Astrocyte (in vitro differentiated cells and primary cell): Measurements from ENCODE around the gene DTNB.

Experiments
- EZH2 ChIP-seq: IDR thresholded peaks from 2 replicates; pipeline ENCODE4 v1.6.1; 2012; ENCODE audit warnings: mild to moderate bottlenecking, low read length, inconsistent platforms; ENCODE audit not compliant: insufficient read depth
- TF ChIP-seq, protein P1 (sequence below): IDR thresholded peaks from 2 replicates; pipeline ENCODE4 v1.5.1; 2011; ENCODE audit warnings: low read depth, mild to moderate bottlenecking, inconsistent platforms, low read length, moderate library complexity; ENCODE audit not compliant: insufficient read depth

DNA sequence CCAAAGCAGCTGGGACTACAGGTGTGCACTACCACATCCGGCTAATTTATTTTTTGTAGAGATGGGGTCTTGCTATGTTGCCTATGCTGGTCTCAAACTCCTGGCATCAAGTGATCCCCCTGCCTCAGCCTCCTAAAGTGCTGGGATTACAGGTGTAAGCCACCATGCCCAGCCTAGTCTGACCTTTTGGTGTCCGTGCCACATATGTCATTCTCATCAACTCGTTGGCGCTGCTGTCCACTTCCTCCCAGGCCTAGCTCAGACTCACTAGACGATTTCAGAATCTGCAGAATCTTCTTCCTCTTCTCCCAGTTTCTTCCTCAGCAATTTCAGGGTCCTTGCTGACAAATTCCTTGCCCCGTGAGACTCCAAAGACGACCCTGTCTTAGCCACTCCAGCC lies 291.9 kb downstream of the DTNB start:
- TF ChIP-seq EZH2: no peak
- TF ChIP-seq, protein P1, sequence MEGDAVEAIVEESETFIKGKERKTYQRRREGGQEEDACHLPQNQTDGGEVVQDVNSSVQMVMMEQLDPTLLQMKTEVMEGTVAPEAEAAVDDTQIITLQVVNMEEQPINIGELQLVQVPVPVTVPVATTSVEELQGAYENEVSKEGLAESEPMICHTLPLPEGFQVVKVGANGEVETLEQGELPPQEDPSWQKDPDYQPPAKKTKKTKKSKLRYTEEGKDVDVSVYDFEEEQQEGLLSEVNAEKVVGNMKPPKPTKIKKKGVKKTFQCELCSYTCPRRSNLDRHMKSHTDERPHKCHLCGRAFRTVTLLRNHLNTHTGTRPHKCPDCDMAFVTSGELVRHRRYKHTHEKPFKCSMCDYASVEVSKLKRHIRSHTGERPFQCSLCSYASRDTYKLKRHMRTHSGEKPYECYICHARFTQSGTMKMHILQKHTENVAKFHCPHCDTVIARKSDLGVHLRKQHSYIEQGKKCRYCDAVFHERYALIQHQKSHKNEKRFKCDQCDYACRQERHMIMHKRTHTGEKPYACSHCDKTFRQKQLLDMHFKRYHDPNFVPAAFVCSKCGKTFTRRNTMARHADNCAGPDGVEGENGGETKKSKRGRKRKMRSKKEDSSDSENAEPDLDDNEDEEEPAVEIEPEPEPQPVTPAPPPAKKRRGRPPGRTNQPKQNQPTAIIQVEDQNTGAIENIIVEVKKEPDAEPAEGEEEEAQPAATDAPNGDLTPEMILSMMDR: no peak
